Keratinocyte (primary cell): ENCODE results near the gene RBM8A. TPM values are rescaled to one million over a fixed set of nuclear protein-coding genes. Genes with fewer than 3 reads are reported as not detected.

Experiments
- DNase-seq: peaks from one replicate; pipeline ENCODE4 v3.0.0-alpha.2; 2011; ENCODE audit warnings: low read depth, missing footprints, low spot score
- FAIRE-seq: peaks from 2 replicates; lab custom pipeline; 2011; peaks lifted over from hg19 to GRCh38; lab: Jason Lieb, UNC
- H2AFZ ChIP-seq: 2 replicates; pipeline ENCODE4 v1.6.0; 2012; ENCODE audit warnings: low read length, control low read depth, inconsistent platforms; ENCODE audit not compliant: control insufficient read depth
- H3K27ac ChIP-seq: 2 replicates; pipeline ENCODE4 v1.5.1; 2011; ENCODE audit warnings: low read length; ENCODE audit not compliant: control insufficient read depth, insufficient read depth
- H3K27me3 ChIP-seq: 3 replicates; pipeline ENCODE4 v1.6.0; 2011; ENCODE audit warnings: low read length; ENCODE audit not compliant: control insufficient read depth, insufficient read depth; ENCODE audit errors: extremely low read depth
- H3K36me3 ChIP-seq, 2 experiments: 2 replicates in 1 of 2; 3 replicates in 1 of 2; pipeline ENCODE4 v1.5.1; 2011; ENCODE audit warnings: low read length in 2 of 2, mild to moderate bottlenecking in 1 of 2; ENCODE audit not compliant: control insufficient read depth in 2 of 2, insufficient read depth in 2 of 2; ENCODE audit errors: extremely low read depth in 1 of 2
- H3K4me1 ChIP-seq: 3 replicates; pipeline ENCODE4 v1.5.1; 2011; ENCODE audit warnings: low read length; ENCODE audit not compliant: control insufficient read depth, insufficient read depth; ENCODE audit errors: extremely low read depth
- H3K4me2 ChIP-seq: 3 replicates; pipeline ENCODE4 v1.6.0; 2011; ENCODE audit warnings: low read depth, low read length; ENCODE audit not compliant: control insufficient read depth, insufficient read depth; ENCODE audit errors: extremely low read depth
- H3K4me3 ChIP-seq, 3 experiments: fragments of 200-600 bp in 1 of 3; sonication (generic) in 1 of 3; 2 replicates in 2 of 3; 3 replicates in 1 of 3; pipeline ENCODE4 v1.5.1; 2011 to 2016; ENCODE audit warnings: low read length in 3 of 3, mild to moderate bottlenecking in 3 of 3, control low read depth in 2 of 3, inconsistent platforms in 1 of 3, low read depth in 1 of 3, mixed read lengths in 1 of 3, mixed run types in 1 of 3, moderate library complexity in 1 of 3; ENCODE audit not compliant: control insufficient read depth in 2 of 3, insufficient read depth in 2 of 3; ENCODE audit errors: extremely low read depth in 1 of 3
- H3K79me2 ChIP-seq: 2 replicates; pipeline ENCODE4 v1.6.0; 2012; ENCODE audit warnings: low read length; ENCODE audit not compliant: control insufficient read depth, insufficient read depth
- H3K9ac ChIP-seq: 3 replicates; pipeline ENCODE4 v1.6.0; 2011; ENCODE audit warnings: low read length; ENCODE audit not compliant: control insufficient read depth, insufficient read depth; ENCODE audit errors: extremely low read depth
- H3K9me1 ChIP-seq: 3 replicates; pipeline ENCODE4 v1.6.0; 2011; ENCODE audit warnings: low read length; ENCODE audit not compliant: control insufficient read depth, insufficient read depth; ENCODE audit errors: extremely low read depth
- H3K9me3 ChIP-seq: 2 replicates; pipeline ENCODE4 v1.5.1; 2012; ENCODE audit warnings: low read depth, low read length; ENCODE audit not compliant: control insufficient read depth
- H4K20me1 ChIP-seq: 3 replicates; pipeline ENCODE4 v1.6.0; 2011; ENCODE audit warnings: low read length; ENCODE audit not compliant: control insufficient read depth, insufficient read depth; ENCODE audit errors: extremely low read depth
- CTCF ChIP-seq, 3 experiments: IDR thresholded peaks in 1 of 3; conservative IDR thresholded peaks in 1 of 3; optimal IDR thresholded peaks in 1 of 3; 2 replicates in 2 of 3; 3 replicates in 1 of 3; pipeline versions ENCODE3 to v1.5.1; 2011; ENCODE audit warnings: low read length in 3 of 3, mild to moderate bottlenecking in 3 of 3, moderate library complexity in 2 of 3, control low read depth in 1 of 3, inconsistent platforms in 1 of 3; ENCODE audit not compliant: insufficient read depth in 2 of 3; ENCODE audit errors: extremely low read depth in 1 of 3
- EZH2 ChIP-seq: IDR thresholded peaks from one replicate; pipeline ENCODE4 v1.6.1; 2012; ENCODE audit warnings: inconsistent platforms, mild to moderate bottlenecking, low read length, moderate library complexity
- dilution Hi-C: fragments of 300-500 bp; cut with MboI; formaldehyde crosslinking; loops from one replicate; pipeline ENCODE4 v1.7.0; 2020; ENCODE audit warnings: low sequenced_read_pairs; ENCODE audit not compliant: extremely low pct_ligation_motif_present
- polyA plus RNA-seq, 5 experiments: library from polyadenylated mRNA; depleted of rRNA in 3 of 5; stranded (reverse) in 3 of 5; stranded (forward) in 1 of 5; unstranded in 1 of 5; fragments of >200 nt; gene quantifications; 1 replicate in 1 of 5; 2 replicates in 3 of 5; 3 replicates in 1 of 5; pipeline versions ENCODE4 v1.2.1 to v1.2.3, GENCODE V29; 2011 to 2012; ENCODE audit warnings: missing spikeins in 2 of 5, low read depth in 1 of 5, low replicate concordance in 1 of 5

The RBM8A gene
- polyA plus RNA-seq, 1 donor (not counting 4 experiments of a cell fraction or from before 2014, with no cell fraction given), result 209 TPM

- no peaks in the 10 kb centered on the region for H3K27me3 ChIP-seq
- no peaks in the 10 kb centered on the region for H3K9me3 ChIP-seq
- DNase-seq (no peak), FAIRE-seq (no peak)
- H3K4me2 ChIP-seq, result no peak overlapping the region
- TF ChIP-seq CTCF (optimal IDR thresholded peaks at IDR 0.05 in 1 of 3, IDR thresholded peaks at IDR 0.05 in 1 of 3, conservative IDR thresholded peaks at IDR 0.05 in 1 of 3; ENCODE audit: extremely low read depth in 1 of 3, insufficient read depth in 2 of 3, low read length in 3 of 3) (no peak), EZH2 (no peak)
- no peak overlapping the region for H2AFZ ChIP-seq
- no peaks in the 10 kb centered on the region for H3K36me3 ChIP-seq
- no peak overlapping the region for H3K27ac ChIP-seq
- no peaks in the 10 kb centered on the region for H3K79me2 ChIP-seq
- dilution Hi-C loops, result no loop called here
- no peak overlapping the region for H3K9ac ChIP-seq
- no peak overlapping the region for H3K4me3 ChIP-seq
- no peaks in the 10 kb centered on the region for H4K20me1 ChIP-seq
- H3K9me1 ChIP-seq, result no peaks in the 10 kb centered on the region
- peaks cover 29% of the 10 kb centered on the region for H3K4me1 ChIP-seq
Observed at GRCh38 chr1:145975216-145975615, 47.9 kb upstream of the RBM8A start.

- Histone ChIP-seq H2AFZ (no peak overlapping the region), H3K4me2 (no peak overlapping the region), H3K27me3 (no peaks in the 10 kb centered on the region), H3K79me2 (no peaks in the 10 kb centered on the region), H3K4me3 (no peak overlapping the region), H4K20me1 (no peaks in the 10 kb centered on the region), H3K9me1 (no peaks in the 10 kb centered on the region), H3K9ac (no peak overlapping the region), H3K27ac (no peak overlapping the region), H3K4me1 (peaks cover 24% of the 10 kb centered on the region), H3K36me3 (no peaks in the 10 kb centered on the region), H3K9me3 (no peaks in the 10 kb centered on the region)
- dilution Hi-C loops, result no loop called here
- DNase-seq (no peak), FAIRE-seq (no peak)
- TF ChIP-seq CTCF (optimal IDR thresholded peaks at IDR 0.05 in 1 of 3, IDR thresholded peaks at IDR 0.05 in 1 of 3, conservative IDR thresholded peaks at IDR 0.05 in 1 of 3; ENCODE audit: extremely low read depth in 1 of 3, insufficient read depth in 2 of 3, low read length in 3 of 3) (no peak), EZH2 (no peak)
Observed at GRCh38 chr1:145974721-145975120, 47.4 kb upstream of the RBM8A start.
